OCI-LY7 (cell line): ENCODE results near the gene SLC17A9. TPM values are rescaled to one million over a fixed set of nuclear protein-coding genes. Genes with fewer than 3 reads are reported as not detected.

Experiments used
- BruUV-seq: library from RNA; stranded (reverse); fragments of 400-500 nt; replicated peaks from 2 replicates; lab custom pipeline; 2021; lab: Mats Ljungman, UMichigan
- CTCF ChIA-PET: fragments of 300-600 bp; sonication (Branson Sonifier 250); formaldehyde crosslinking; loops from one replicate; lab custom pipeline; 2022; ENCODE audit warnings: antibody characterized with exemption; ENCODE audit not compliant: unreplicated experiment; lab: Charles Lee
- POLR2A ChIA-PET: fragments of 300-600 bp; sonication (Branson Sonifier 250); formaldehyde crosslinking; loops from one replicate; lab custom pipeline; 2022; ENCODE audit warnings: antibody characterized with exemption; lab: Charles Lee
- DNase-seq: peaks from one replicate; pipeline ENCODE4 v3.0.0-alpha.2; 2015; ENCODE audit warnings: low spot score
- H2AFZ ChIP-seq: fragments of 200-600 bp; sonication (generic), shearing (Covaris generic); 2 replicates; pipeline ENCODE4 v1.6.1; 2014; ENCODE audit warnings: mild to moderate bottlenecking, antibody characterized with exemption, low read length, moderate library complexity
- H3K27ac ChIP-seq: fragments of 200-600 bp; sonication (generic); 2 replicates; pipeline ENCODE4 v1.5.1; 2014; ENCODE audit warnings: mixed run types, low read depth, mild to moderate bottlenecking, moderate library complexity, low read length, inconsistent platforms; ENCODE audit not compliant: poor library complexity, severe bottlenecking
- H3K36me3 ChIP-seq: fragments of 200-600 bp; sonication (generic); 2 replicates; pipeline ENCODE4 v1.6.1; 2014; ENCODE audit warnings: mild to moderate bottlenecking, antibody characterized with exemption, low read length, moderate library complexity, mixed read lengths; ENCODE audit not compliant: insufficient read depth
- H3K4me1 ChIP-seq: fragments of 200-600 bp; sonication (generic); 2 replicates; pipeline ENCODE4 v1.5.1; 2014; ENCODE audit warnings: mild to moderate bottlenecking, low read length; ENCODE audit not compliant: insufficient read depth, poor library complexity, severe bottlenecking
- H3K4me2 ChIP-seq: fragments of 200-600 bp; sonication (generic); 2 replicates; pipeline ENCODE4 v1.6.1; 2014; ENCODE audit warnings: mild to moderate bottlenecking, low read length
- H3K4me3 ChIP-seq: fragments of 200-600 bp; sonication (generic); 2 replicates; pipeline ENCODE4 v1.5.1; 2014; ENCODE audit warnings: mild to moderate bottlenecking, low read depth, low read length; ENCODE audit not compliant: poor library complexity, severe bottlenecking
- H3K79me2 ChIP-seq: fragments of 200-600 bp; sonication (generic); 2 replicates; pipeline ENCODE4 v1.6.1; 2016; ENCODE audit warnings: low read depth, mild to moderate bottlenecking, low read length, moderate library complexity, mixed read lengths; ENCODE audit not compliant: insufficient read depth
- H3K9me2 ChIP-seq: fragments of 200-600 bp; sonication (generic); 2 replicates; pipeline ENCODE4 v1.6.1; 2016; ENCODE audit warnings: mild to moderate bottlenecking, low read length, mixed read lengths; ENCODE audit not compliant: insufficient read depth
- H3K9me3 ChIP-seq: fragments of 200-600 bp; sonication (generic); 2 replicates; pipeline ENCODE4 v1.6.1; 2014; ENCODE audit warnings: mild to moderate bottlenecking, mixed run types, low read length, mixed read lengths
- H4K20me1 ChIP-seq: fragments of 200-600 bp; sonication (generic); 2 replicates; pipeline ENCODE4 v1.6.1; 2014; ENCODE audit warnings: mild to moderate bottlenecking, antibody characterized with exemption, low read length, moderate library complexity, mixed read lengths; ENCODE audit not compliant: insufficient read depth
- EZH2phosphoT487 ChIP-seq: fragments of 200-600 bp; sonication (generic); IDR thresholded peaks from 2 replicates; pipeline ENCODE4 v1.6.1; 2018; ENCODE audit warnings: low read depth, borderline replicate concordance, mild to moderate bottlenecking, mixed run types, antibody characterized with exemption, low read length, moderate library complexity, mixed read lengths
- intact Hi-C: fragments of 100-400 bp; cut with micrococcal nuclease; formaldehyde crosslinking; loops from one replicate; pipeline ENCODE4 v1.10.0; 2022; ENCODE audit not compliant: unreplicated experiment
- total RNA-seq, 2 experiments: library from RNA; depleted of rRNA in 1 of 2; stranded (reverse); fragments of >200 nt in 1 of 2; shearing (Covaris generic) in 1 of 2; gene quantifications; 2 replicates each; pipeline ENCODE4 v1.2.3, GENCODE V29; 2014 to 2022
- TF ChIP-seq, protein P1 (sequence below): fragments of 200-600 bp; sonication (generic); conservative IDR thresholded peaks from 2 replicates; pipeline ENCODE4 v1.5.1; 2014; ENCODE audit warnings: mild to moderate bottlenecking, antibody characterized with exemption, low read length, moderate library complexity, mixed read lengths

The SLC17A9 gene
- total RNA-seq, 2 experiments from 2014 or later: 2.0 to 8.1 TPM

- BruUV-seq: no TSS peak
- Histone ChIP-seq H3K4me3 (no peak overlapping the region), H2AFZ (no peak overlapping the region), H3K36me3 (peaks cover 57% of the 10 kb centered on the region), H3K27ac (no peak overlapping the region), H3K4me2 (no peak overlapping the region), H3K79me2 (no peaks in the 10 kb centered on the region), H3K4me1 (peaks cover 22% of the 10 kb centered on the region), H4K20me1 (no peaks in the 10 kb centered on the region), H3K9me3 (peaks cover 10% of the 10 kb centered on the region), H3K9me2 (no peaks in the 10 kb centered on the region)
- TF ChIP-seq EZH2phosphoT487: no peak
- TF ChIP-seq, protein P1, sequence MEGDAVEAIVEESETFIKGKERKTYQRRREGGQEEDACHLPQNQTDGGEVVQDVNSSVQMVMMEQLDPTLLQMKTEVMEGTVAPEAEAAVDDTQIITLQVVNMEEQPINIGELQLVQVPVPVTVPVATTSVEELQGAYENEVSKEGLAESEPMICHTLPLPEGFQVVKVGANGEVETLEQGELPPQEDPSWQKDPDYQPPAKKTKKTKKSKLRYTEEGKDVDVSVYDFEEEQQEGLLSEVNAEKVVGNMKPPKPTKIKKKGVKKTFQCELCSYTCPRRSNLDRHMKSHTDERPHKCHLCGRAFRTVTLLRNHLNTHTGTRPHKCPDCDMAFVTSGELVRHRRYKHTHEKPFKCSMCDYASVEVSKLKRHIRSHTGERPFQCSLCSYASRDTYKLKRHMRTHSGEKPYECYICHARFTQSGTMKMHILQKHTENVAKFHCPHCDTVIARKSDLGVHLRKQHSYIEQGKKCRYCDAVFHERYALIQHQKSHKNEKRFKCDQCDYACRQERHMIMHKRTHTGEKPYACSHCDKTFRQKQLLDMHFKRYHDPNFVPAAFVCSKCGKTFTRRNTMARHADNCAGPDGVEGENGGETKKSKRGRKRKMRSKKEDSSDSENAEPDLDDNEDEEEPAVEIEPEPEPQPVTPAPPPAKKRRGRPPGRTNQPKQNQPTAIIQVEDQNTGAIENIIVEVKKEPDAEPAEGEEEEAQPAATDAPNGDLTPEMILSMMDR: no peak
- DNase-seq: no peak
- intact Hi-C loops: loop anchor here (10.0 kb wide), 1 partner anchor 55 kb away; the partner anchor contains the start of gene BHLHE23
- ChIA-PET CTCF (no interaction called here), POLR2A (interaction anchor here (0.8 kb wide), 1 partner anchor 13 kb away, joined by 3 read pairs; no protein-coding TSS in a partner anchor)
Measured at GRCh38 chr20:62949962-62950361, 2.5 kb upstream of the SLC17A9 start.

GRCh38 chr20:62950741-62951140 is 1.8 kb upstream of the SLC17A9 start:
- peaks cover 10% of the 10 kb centered on the region for H3K9me3 ChIP-seq
- H4K20me1 ChIP-seq: no peaks in the 10 kb centered on the region
- peaks cover 50% of the 10 kb centered on the region for H3K36me3 ChIP-seq
- no peak overlapping the region for H3K27ac ChIP-seq
- no peak for DNase-seq
- H3K4me2 ChIP-seq: no peak overlapping the region
- no TSS peak for BruUV-seq
- ChIA-PET POLR2A (no interaction called here), CTCF (no interaction called here)
- no peaks in the 10 kb centered on the region for H3K79me2 ChIP-seq
- H3K9me2 ChIP-seq: no peaks in the 10 kb centered on the region
- no peak overlapping the region for H2AFZ ChIP-seq
- H3K4me3 ChIP-seq: no peak overlapping the region
- H3K4me1 ChIP-seq: peaks cover 24% of the 10 kb centered on the region
- TF ChIP-seq EZH2phosphoT487: no peak
- TF ChIP-seq, protein P1: no peak
- intact Hi-C loops: loop anchor here (10.0 kb wide), 1 partner anchor 54 kb away; the partner anchor contains the start of gene BHLHE23

DNA sequence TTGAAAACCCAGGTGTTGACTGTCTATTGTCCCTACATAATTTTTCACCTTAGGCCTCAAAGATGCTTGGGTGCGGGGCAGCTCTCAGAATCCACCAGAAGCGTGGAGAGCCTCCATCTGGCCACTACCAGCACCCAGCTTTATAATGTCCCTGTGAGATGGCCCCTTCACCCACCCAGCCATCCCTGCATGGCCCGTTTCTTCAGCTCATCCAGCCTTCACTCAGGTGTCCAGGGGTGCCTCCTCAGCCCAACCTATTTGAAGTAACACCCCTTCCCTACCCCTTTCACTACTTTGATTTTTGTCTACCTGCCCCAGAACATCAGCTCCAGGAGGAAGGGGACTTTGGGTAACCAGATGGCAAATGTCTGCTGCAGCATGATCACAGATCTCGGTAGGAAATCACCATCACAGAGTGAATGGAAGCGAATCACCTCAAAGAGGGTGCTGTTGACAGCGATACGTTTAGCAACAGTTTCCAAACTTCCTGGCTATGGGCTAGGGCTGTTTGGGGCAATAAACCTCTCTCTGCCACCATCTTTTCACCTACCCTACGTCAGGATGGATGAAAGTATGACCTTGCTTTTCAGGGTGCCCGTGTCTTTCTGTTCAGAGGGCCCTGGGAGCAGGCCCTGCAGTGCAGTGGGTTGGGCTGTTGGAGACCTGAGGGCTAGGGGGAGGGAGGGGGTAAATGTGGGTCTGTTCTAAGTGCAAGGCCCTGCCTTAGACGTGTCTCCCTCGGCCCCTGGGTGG is 1.2 kb upstream of the SLC17A9 start:
- Histone ChIP-seq H3K4me2 (no peak overlapping the region), H3K9me3 (peaks cover 10% of the 10 kb centered on the region), H2AFZ (no peak overlapping the region), H3K79me2 (no peaks in the 10 kb centered on the region), H3K36me3 (peaks cover 44% of the 10 kb centered on the region), H3K27ac (no peak overlapping the region), H3K4me3 (no peak overlapping the region), H3K4me1 (peaks cover 24% of the 10 kb centered on the region), H3K9me2 (no peaks in the 10 kb centered on the region), H4K20me1 (no peaks in the 10 kb centered on the region)
- POLR2A ChIA-PET: no interaction called here
- intact Hi-C loops: loop anchor here (10.0 kb wide), 1 partner anchor 53 kb away; the partner anchor contains the start of gene BHLHE23
- CTCF ChIA-PET: no interaction called here
- BruUV-seq: no TSS peak
- DNase-seq: no peak
- TF ChIP-seq, protein P1: no peak
- TF ChIP-seq EZH2phosphoT487: no peak
